ENCODE data around the gene PTGDS.

DNA sequence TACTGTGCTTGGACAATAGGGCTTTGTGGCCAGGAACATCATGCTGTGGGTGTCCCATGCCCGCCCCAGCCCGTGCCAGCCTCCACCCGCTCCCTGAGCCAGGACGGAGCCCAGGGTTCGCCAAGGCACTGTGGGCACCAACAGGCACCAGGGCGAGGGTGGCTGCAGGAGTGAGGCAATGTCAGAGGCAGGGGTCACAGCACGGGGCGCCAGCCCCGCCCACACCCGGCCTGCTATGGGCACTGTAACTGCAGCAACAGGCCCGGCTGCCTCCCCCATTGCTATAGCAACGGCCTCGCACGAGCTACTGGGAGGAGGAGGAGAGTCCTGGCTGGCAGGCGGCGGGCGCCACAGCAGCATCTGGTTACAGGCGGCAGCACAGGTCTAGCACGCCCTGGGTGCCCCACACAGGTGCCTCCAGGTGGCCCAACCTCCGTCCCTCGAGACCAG, 48.2 kb downstream of the PTGDS start:
- TF ChIP-seq, protein P1, sequence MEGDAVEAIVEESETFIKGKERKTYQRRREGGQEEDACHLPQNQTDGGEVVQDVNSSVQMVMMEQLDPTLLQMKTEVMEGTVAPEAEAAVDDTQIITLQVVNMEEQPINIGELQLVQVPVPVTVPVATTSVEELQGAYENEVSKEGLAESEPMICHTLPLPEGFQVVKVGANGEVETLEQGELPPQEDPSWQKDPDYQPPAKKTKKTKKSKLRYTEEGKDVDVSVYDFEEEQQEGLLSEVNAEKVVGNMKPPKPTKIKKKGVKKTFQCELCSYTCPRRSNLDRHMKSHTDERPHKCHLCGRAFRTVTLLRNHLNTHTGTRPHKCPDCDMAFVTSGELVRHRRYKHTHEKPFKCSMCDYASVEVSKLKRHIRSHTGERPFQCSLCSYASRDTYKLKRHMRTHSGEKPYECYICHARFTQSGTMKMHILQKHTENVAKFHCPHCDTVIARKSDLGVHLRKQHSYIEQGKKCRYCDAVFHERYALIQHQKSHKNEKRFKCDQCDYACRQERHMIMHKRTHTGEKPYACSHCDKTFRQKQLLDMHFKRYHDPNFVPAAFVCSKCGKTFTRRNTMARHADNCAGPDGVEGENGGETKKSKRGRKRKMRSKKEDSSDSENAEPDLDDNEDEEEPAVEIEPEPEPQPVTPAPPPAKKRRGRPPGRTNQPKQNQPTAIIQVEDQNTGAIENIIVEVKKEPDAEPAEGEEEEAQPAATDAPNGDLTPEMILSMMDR (IDR thresholded peaks at IDR 0.05): peak in 1 of 3 donors; percentile 15
- TF ChIP-seq POLR2A (IDR thresholded peaks at IDR 0.05): no peak

Measured in breast epithelium (tissue), 3 donors.